ENCODE data around the gene PJA2.

The PJA2 gene

DNA sequence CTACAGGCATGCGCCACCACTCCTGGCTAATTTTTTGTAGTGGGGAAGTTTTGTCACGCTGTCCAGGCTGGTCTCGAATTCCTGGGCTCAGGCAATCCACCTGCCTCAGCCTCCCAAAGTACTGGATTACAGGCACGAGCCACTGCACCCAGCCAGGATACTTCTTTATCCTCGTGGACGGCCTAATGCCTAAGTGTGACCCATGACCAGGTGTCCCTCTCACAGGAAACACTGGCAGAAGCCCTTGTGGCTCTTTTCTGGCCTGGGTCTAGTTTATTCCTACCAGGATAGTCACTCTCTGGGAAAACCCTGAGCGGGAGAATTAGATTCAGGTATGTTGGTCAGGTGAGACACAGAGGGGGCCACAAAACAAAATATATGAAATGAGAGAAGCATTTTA lies 90.4 kb downstream of the PJA2 start:
- H2AFZ ChIP-seq (ENCODE audit: low read length), result no peak overlapping the region
- TF ChIP-seq, protein P1, sequence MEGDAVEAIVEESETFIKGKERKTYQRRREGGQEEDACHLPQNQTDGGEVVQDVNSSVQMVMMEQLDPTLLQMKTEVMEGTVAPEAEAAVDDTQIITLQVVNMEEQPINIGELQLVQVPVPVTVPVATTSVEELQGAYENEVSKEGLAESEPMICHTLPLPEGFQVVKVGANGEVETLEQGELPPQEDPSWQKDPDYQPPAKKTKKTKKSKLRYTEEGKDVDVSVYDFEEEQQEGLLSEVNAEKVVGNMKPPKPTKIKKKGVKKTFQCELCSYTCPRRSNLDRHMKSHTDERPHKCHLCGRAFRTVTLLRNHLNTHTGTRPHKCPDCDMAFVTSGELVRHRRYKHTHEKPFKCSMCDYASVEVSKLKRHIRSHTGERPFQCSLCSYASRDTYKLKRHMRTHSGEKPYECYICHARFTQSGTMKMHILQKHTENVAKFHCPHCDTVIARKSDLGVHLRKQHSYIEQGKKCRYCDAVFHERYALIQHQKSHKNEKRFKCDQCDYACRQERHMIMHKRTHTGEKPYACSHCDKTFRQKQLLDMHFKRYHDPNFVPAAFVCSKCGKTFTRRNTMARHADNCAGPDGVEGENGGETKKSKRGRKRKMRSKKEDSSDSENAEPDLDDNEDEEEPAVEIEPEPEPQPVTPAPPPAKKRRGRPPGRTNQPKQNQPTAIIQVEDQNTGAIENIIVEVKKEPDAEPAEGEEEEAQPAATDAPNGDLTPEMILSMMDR (IDR thresholded peaks at IDR 0.05; ENCODE audit: low read length), result no peak
- no peak for TF ChIP-seq EZH2 (optimal IDR thresholded peaks at IDR 0.05; ENCODE audit: low read depth, low read length)
- no peak for TF ChIP-seq EZH2phosphoT487 (IDR thresholded peaks at IDR 0.05; ENCODE audit: low read length)
- H4K20me1 ChIP-seq (ENCODE audit: insufficient read depth, low read length), result no peaks in the 10 kb centered on the region
- no peaks in the 10 kb centered on the region for H3F3A ChIP-seq (ENCODE audit: insufficient read depth, low read length)
- H3K27ac ChIP-seq (ENCODE audit: low read length), result no peak overlapping the region
- no peaks in the 10 kb centered on the region for H3K4me1 ChIP-seq (ENCODE audit: low read length)
- no peaks in the 10 kb centered on the region for H3K36me3 ChIP-seq (replicated peaks; ENCODE audit: insufficient read depth, low read length)
- DNase-seq, result no peak
- H3K4me3 ChIP-seq (ENCODE audit: low read length), result no peak overlapping the region
- H3K9ac ChIP-seq (ENCODE audit: low read length), result no peak overlapping the region
- H3K79me2 ChIP-seq (ENCODE audit: low read length), result no peaks in the 10 kb centered on the region
- H3K4me2 ChIP-seq (ENCODE audit: low read depth, low read length), result no peak overlapping the region
- H3K9me3 ChIP-seq (replicated peaks; ENCODE audit: insufficient read depth, low read length), result no peaks in the 10 kb centered on the region
- no peaks in the 10 kb centered on the region for H3K27me3 ChIP-seq (replicated peaks; ENCODE audit: insufficient read depth, low read length)
- no peaks in the 10 kb centered on the region for H3K9me2 ChIP-seq (replicated peaks; ENCODE audit: insufficient read depth, low read length)

DNA sequence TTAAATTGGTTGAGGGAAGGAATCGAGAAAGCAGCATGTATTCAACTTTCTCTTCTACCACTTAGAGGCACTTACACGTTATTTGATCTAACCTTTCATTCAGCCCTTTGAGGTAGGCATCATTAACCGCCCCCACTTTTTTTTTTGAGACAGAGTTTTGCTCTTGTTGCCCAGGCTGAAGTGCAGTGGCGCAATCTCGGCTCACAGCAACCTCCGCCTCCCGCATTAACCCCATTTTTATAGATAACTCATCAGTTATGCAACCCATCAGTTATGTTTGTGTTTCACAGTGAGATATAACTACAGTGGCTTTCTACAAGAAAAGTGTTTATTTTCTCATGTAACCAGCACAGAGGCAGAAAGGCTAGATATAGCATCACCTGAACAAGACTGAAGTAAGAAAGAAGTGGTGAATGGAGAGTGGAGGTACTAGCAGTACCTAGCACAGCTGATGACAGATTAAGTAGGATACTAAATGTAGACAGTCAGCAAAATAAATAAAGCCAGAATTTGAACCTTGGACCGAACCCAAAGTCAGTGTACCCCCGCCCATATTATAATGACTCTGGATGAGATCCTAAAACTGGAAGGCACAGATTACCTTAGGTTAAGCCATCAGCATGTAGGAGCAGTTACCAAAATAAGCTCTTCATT lies 91.2 kb downstream of the PJA2 start:
- no peak overlapping the region for H2AFZ ChIP-seq (ENCODE audit: low read length)
- H3K36me3 ChIP-seq (replicated peaks; ENCODE audit: insufficient read depth, low read length), result no peaks in the 10 kb centered on the region
- no peaks in the 10 kb centered on the region for H3F3A ChIP-seq (ENCODE audit: insufficient read depth, low read length)
- no peaks in the 10 kb centered on the region for H3K79me2 ChIP-seq (ENCODE audit: low read length)
- no peaks in the 10 kb centered on the region for H4K20me1 ChIP-seq (ENCODE audit: insufficient read depth, low read length)
- no peak overlapping the region for H3K9ac ChIP-seq (ENCODE audit: low read length)
- H3K9me2 ChIP-seq (replicated peaks; ENCODE audit: insufficient read depth, low read length), result no peaks in the 10 kb centered on the region
- no peak for DNase-seq
- H3K27me3 ChIP-seq (replicated peaks; ENCODE audit: insufficient read depth, low read length), result no peaks in the 10 kb centered on the region
- no peak overlapping the region for H3K4me3 ChIP-seq (ENCODE audit: low read length)
- no peaks in the 10 kb centered on the region for H3K4me1 ChIP-seq (ENCODE audit: low read length)
- no peaks in the 10 kb centered on the region for H3K9me3 ChIP-seq (replicated peaks; ENCODE audit: insufficient read depth, low read length)
- no peak for TF ChIP-seq EZH2phosphoT487 (IDR thresholded peaks at IDR 0.05; ENCODE audit: low read length)
- TF ChIP-seq, protein P1 (IDR thresholded peaks at IDR 0.05; ENCODE audit: low read length), result no peak
- TF ChIP-seq EZH2 (optimal IDR thresholded peaks at IDR 0.05; ENCODE audit: low read depth, low read length), result no peak
- no peak overlapping the region for H3K4me2 ChIP-seq (ENCODE audit: low read depth, low read length)
- no peak overlapping the region for H3K27ac ChIP-seq (ENCODE audit: low read length)

DNA sequence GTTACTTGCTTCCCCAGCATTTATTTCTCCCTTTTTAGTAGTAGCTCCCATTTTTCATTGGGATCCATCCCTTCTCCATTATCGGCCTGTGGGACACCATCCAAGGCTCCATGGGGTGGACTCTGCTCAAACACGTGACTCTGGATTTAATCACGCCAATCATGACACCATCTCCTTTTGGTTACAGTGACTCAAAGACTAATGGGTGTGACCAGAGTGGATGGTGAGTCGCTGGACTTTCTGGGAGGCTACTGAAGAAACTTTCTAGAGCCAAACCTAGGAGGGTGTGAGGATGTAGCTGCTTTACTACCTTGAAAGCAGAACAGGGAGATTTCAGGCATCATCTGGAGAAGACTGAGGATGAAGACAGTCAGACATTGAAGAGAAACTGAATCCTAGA lies 93.1 kb downstream of the PJA2 start:
- TF ChIP-seq EZH2 (optimal IDR thresholded peaks at IDR 0.05; ENCODE audit: low read depth, low read length) (no peak), EZH2phosphoT487 (IDR thresholded peaks at IDR 0.05; ENCODE audit: low read length) (no peak)
- TF ChIP-seq, protein P1 (IDR thresholded peaks at IDR 0.05; ENCODE audit: low read length), result no peak
- no peak overlapping the region for H3K9ac ChIP-seq (ENCODE audit: low read length)
- no peaks in the 10 kb centered on the region for H3K36me3 ChIP-seq (replicated peaks; ENCODE audit: insufficient read depth, low read length)
- no peak overlapping the region for H2AFZ ChIP-seq (ENCODE audit: low read length)
- H3K4me3 ChIP-seq (ENCODE audit: low read length), result no peak overlapping the region
- no peaks in the 10 kb centered on the region for H3K27me3 ChIP-seq (replicated peaks; ENCODE audit: insufficient read depth, low read length)
- no peaks in the 10 kb centered on the region for H3K4me1 ChIP-seq (ENCODE audit: low read length)
- no peaks in the 10 kb centered on the region for H4K20me1 ChIP-seq (ENCODE audit: insufficient read depth, low read length)
- H3K79me2 ChIP-seq (ENCODE audit: low read length), result no peaks in the 10 kb centered on the region
- H3K9me2 ChIP-seq (replicated peaks; ENCODE audit: insufficient read depth, low read length), result no peaks in the 10 kb centered on the region
- no peak for DNase-seq
- no peak overlapping the region for H3K4me2 ChIP-seq (ENCODE audit: low read depth, low read length)
- H3K9me3 ChIP-seq (replicated peaks; ENCODE audit: insufficient read depth, low read length), result no peaks in the 10 kb centered on the region
- H3F3A ChIP-seq (ENCODE audit: insufficient read depth, low read length), result no peaks in the 10 kb centered on the region
- no peak overlapping the region for H3K27ac ChIP-seq (ENCODE audit: low read length)

Measured in MM.1S (cell line).